ENCODE results near the gene CENPP. TPM values are rescaled to one million over a fixed set of nuclear protein-coding genes. Genes with fewer than 3 reads are reported as not detected.

CENPP gene
- total RNA-seq, 1 donor from 2014 or later, result 1.9 TPM

- H3K4me3 ChIP-seq (ENCODE audit: insufficient read depth, low read depth, low read length), result no peak within 1 kb of the TSS
- peak; percentile 73 for DNase-seq (ENCODE audit: low read depth)
Observed at GRCh38 chr9:92482329-92482728, 156.6 kb downstream of the CENPP start, which contains the start of gene ASPN. TSS of gene ASPN (minus strand) at chr9:92482506.

GRCh38 chr9:92482805-92483204, 157.1 kb downstream of the CENPP start:
- peaks cover 22% of the 10 kb centered on the region for H3K4me1 ChIP-seq (ENCODE audit: insufficient read depth, low read length)
- H3K9ac ChIP-seq (ENCODE audit: low read length), result no peak overlapping the region
- no peaks in the 10 kb centered on the region for H3K36me3 ChIP-seq (ENCODE audit: insufficient read depth, low read length)
- no peak overlapping the region for H3K4me3 ChIP-seq (ENCODE audit: insufficient read depth, low read depth, low read length)
- TF ChIP-seq, protein P1, sequence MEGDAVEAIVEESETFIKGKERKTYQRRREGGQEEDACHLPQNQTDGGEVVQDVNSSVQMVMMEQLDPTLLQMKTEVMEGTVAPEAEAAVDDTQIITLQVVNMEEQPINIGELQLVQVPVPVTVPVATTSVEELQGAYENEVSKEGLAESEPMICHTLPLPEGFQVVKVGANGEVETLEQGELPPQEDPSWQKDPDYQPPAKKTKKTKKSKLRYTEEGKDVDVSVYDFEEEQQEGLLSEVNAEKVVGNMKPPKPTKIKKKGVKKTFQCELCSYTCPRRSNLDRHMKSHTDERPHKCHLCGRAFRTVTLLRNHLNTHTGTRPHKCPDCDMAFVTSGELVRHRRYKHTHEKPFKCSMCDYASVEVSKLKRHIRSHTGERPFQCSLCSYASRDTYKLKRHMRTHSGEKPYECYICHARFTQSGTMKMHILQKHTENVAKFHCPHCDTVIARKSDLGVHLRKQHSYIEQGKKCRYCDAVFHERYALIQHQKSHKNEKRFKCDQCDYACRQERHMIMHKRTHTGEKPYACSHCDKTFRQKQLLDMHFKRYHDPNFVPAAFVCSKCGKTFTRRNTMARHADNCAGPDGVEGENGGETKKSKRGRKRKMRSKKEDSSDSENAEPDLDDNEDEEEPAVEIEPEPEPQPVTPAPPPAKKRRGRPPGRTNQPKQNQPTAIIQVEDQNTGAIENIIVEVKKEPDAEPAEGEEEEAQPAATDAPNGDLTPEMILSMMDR (IDR thresholded peaks at IDR 0.05; ENCODE audit: insufficient read depth, low read depth, low read length), result no peak
- no peak for TF ChIP-seq EZH2 (IDR thresholded peaks at IDR 0.05; ENCODE audit: insufficient read depth, low read length)
- no peaks in the 10 kb centered on the region for H3K36me3 Mint-ChIP-seq (ENCODE audit: low read depth, unreplicated experiment)
- DNase-seq (ENCODE audit: low read depth) (no peak), FAIRE-seq (no peak)
- no peak overlapping the region for H3K4me3 Mint-ChIP-seq (ENCODE audit: unreplicated experiment)
- no peak overlapping the region for H3K4me2 ChIP-seq (ENCODE audit: low read length)
- no peaks in the 10 kb centered on the region for H3K79me2 ChIP-seq (ENCODE audit: insufficient read depth, low read length)
- H2AFZ ChIP-seq (ENCODE audit: low read depth, low read length), result no peak overlapping the region
- H3K27me3 Mint-ChIP-seq (ENCODE audit: low read depth, unreplicated experiment), result no peaks in the 10 kb centered on the region
- H4K20me1 ChIP-seq (ENCODE audit: insufficient read depth, low read length), result no peaks in the 10 kb centered on the region
- no peaks in the 10 kb centered on the region for H3K9me3 Mint-ChIP-seq (ENCODE audit: unreplicated experiment)
- H3K27ac ChIP-seq (ENCODE audit: low read depth, low read length), result no peak overlapping the region
- H3K27me3 ChIP-seq (ENCODE audit: insufficient read depth, low read length), result no peaks in the 10 kb centered on the region
- H3K4me1 Mint-ChIP-seq (ENCODE audit: low read depth, unreplicated experiment), result peaks cover 10% of the 10 kb centered on the region
- no peak overlapping the region for H3K27ac Mint-ChIP-seq (ENCODE audit: unreplicated experiment)
- no peaks in the 10 kb centered on the region for H3K9me3 ChIP-seq (ENCODE audit: insufficient read depth, low read depth, low read length)

More at GRCh38 chr9:92482329-92482728, 156.6 kb downstream of the CENPP start, which contains the start of gene ASPN:
- no peaks in the 10 kb centered on the region for H3K27me3 Mint-ChIP-seq (ENCODE audit: low read depth, unreplicated experiment)
- H3K4me3 Mint-ChIP-seq (ENCODE audit: unreplicated experiment), result no peak within 1 kb of the TSS
- peak within 1 kb of the TSS; percentile 88 for H3K27ac Mint-ChIP-seq (ENCODE audit: unreplicated experiment)
- Histone ChIP-seq H3K36me3 (ENCODE audit: insufficient read depth, low read length) (no peaks in the 10 kb centered on the region), H3K4me1 (ENCODE audit: insufficient read depth, low read length) (peaks cover 22% of the 10 kb centered on the region), H3K27ac (ENCODE audit: low read depth, low read length) (no peak within 1 kb of the TSS), H3K79me2 (ENCODE audit: insufficient read depth, low read length) (no peaks in the 10 kb centered on the region), H3K4me2 (ENCODE audit: low read length) (peak within 1 kb of the TSS; percentile 70), H3K27me3 (ENCODE audit: insufficient read depth, low read length) (no peaks in the 10 kb centered on the region), H2AFZ (ENCODE audit: low read depth, low read length) (no peak within 1 kb of the TSS), H3K9ac (ENCODE audit: low read length) (peak within 1 kb of the TSS; percentile 1), H3K9me3 (ENCODE audit: insufficient read depth, low read depth, low read length) (no peaks in the 10 kb centered on the region), H4K20me1 (ENCODE audit: insufficient read depth, low read length) (no peaks in the 10 kb centered on the region)
- no peaks in the 10 kb centered on the region for H3K9me3 Mint-ChIP-seq (ENCODE audit: unreplicated experiment)
- H3K4me1 Mint-ChIP-seq (ENCODE audit: low read depth, unreplicated experiment), result peaks cover 10% of the 10 kb centered on the region
- H3K36me3 Mint-ChIP-seq (ENCODE audit: low read depth, unreplicated experiment), result no peaks in the 10 kb centered on the region
- FAIRE-seq, result no peak
- no peak for TF ChIP-seq EZH2 (IDR thresholded peaks at IDR 0.05; ENCODE audit: insufficient read depth, low read length)
- TF ChIP-seq, protein P1 (IDR thresholded peaks at IDR 0.05; ENCODE audit: insufficient read depth, low read depth, low read length), result no peak

Measured in astrocyte (in vitro differentiated cells and primary cell).